Measurements from ENCODE around the gene CCL26.

CCL26 gene, protein sequence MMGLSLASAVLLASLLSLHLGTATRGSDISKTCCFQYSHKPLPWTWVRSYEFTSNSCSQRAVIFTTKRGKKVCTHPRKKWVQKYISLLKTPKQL

GRCh38 chr7:75772081-75773077, at the start of gene CCL26:
Gene CCL26, minus strand, starts transcription at chr7:75772211. Its CDS starts 35 bp downstream, at chr7:75772176.
- DNase-seq (ENCODE audit: low read depth), result no peak

DNA sequence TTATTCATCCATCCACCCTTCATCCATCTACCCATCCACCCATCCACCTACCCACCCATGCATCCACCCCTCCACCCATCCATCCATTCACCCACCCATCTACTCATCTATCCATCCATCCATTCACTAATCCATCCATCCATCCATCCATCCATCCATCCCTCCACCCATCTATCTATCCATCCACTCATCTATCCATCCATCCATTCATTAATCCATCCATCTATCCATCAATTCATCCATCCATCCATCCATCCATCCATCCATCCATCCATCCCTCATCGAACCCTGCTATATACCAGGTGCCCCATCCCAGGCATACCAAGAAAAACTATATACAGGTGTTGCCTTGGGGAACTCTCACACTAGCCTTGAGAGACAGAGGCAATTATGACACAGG, 48.7 kb upstream of the CCL26 start:
- no peak for DNase-seq (ENCODE audit: low read depth)

- DNase-seq (ENCODE audit: low read depth), result no peak
Observed at GRCh38 chr7:75819711-75820110, 47.7 kb upstream of the CCL26 start.

DNA sequence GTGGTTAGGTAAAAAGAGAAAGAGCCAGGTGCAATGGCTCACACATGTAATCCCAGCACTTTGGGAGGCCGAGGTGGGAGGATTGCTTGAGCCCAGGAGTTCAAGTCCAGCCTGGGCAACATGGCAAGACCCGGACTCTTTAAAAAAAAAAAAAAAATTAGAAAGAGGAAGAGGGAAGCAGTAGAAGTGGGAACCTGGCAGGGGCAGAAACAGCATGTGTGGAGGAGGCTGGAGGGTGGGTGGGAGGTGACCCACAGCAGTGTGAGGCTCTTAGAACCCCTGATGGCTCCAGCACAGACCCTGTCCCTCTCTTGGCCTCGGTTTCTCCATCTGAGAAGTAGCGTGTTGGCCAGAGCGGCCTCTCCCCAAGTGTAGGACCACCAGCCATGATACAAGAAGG, 46.5 kb upstream of the CCL26 start:
- no peak for DNase-seq (ENCODE audit: low read depth)

DNA sequence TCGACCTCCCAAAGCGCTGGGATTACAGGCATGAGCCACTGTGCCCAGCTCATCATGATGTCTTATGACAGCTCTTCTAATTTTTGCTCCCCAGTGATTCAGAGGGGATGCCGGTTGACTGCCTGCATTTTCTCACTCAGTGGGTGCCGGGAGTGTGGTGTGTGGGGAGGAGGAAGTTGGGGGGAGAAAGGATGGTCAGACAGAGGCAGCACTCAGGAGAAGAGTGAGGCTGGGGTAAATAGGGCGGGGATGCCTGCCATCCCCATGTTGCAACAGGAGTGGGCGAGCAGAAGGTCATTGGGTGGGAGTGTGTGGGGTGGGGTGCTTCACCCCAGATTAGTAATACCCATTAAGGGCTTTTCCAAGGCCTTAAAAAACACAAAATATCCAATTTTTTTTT, 45.1 kb upstream of the CCL26 start:
- DNase-seq (ENCODE audit: low read depth), result no peak

GRCh38 chr7:75815418-75816064, 43.5 kb upstream of the CCL26 start:
- no peak for DNase-seq (ENCODE audit: low read depth)

DNA sequence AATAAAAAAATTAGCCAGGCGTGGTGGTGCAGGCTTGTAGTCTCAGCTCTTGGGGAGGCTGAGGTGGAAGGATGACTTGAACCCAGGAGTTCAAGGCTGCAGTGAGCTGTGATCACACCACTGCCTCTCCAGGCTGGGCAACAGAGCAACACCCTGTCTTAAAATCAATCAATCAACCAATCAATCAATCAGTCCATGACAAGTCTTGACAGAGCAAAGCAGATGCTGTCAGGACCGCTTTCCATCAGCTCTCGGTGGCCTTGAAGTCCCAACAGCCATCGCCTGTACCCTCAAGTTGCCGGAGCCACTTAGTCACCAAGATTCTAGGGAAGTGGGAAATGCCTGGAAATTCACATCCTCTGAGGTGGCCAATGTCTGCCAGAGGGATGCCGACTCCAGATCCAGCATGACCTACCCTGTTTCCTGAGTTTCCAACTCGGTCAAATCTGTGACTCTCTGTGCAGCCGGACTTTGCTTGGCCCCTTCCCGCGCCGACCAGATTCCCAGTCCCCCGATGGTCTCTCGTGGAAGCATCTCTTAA, 42.5 kb upstream of the CCL26 start:
- DNase-seq (ENCODE audit: low read depth), result no peak

- DNase-seq (ENCODE audit: low read depth), result no peak
Observed at GRCh38 chr7:75813781-75814236, 41.8 kb upstream of the CCL26 start, which contains the start of gene CCL24. Gene CCL24, minus strand, starts transcription at chr7:75813806. Its CDS starts 91 bp downstream, at chr7:75813715.

- DNase-seq (ENCODE audit: low read depth), result no peak
Observed at GRCh38 chr7:75813084-75813483, 41.1 kb upstream of the CCL26 start.

GRCh38 chr7:75811894-75812678, 40.1 kb upstream of the CCL26 start:
- no peak for DNase-seq (ENCODE audit: low read depth)

DNA sequence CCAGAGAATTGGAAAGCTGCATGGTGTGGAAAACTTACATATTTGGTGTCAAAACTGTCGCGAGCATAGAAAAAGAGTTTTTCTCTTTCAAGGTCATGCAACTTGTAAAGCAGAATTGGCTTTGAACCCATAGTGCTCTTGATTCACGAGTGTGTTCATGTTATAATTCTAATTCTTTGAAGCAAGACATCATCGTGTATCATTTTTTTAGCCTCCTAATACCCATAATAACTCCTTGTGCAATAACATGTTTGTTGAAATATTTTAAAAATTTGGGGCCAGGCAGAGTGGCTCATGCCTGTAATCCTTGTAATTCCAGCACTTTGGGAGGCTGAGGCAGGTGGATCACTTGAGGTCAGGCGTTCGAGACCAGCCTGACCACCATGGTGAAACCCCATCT, 37.4 kb upstream of the CCL26 start:
- no peak for DNase-seq (ENCODE audit: low read depth)

- no peak for DNase-seq (ENCODE audit: low read depth)
Observed at GRCh38 chr7:75808106-75808505, 36.1 kb upstream of the CCL26 start.

- DNase-seq (ENCODE audit: low read depth), result no peak
Observed at GRCh38 chr7:75807452-75807851, 35.4 kb upstream of the CCL26 start.

- DNase-seq (ENCODE audit: low read depth), result no peak
Observed at GRCh38 chr7:75806560-75807307, 34.7 kb upstream of the CCL26 start.

DNA sequence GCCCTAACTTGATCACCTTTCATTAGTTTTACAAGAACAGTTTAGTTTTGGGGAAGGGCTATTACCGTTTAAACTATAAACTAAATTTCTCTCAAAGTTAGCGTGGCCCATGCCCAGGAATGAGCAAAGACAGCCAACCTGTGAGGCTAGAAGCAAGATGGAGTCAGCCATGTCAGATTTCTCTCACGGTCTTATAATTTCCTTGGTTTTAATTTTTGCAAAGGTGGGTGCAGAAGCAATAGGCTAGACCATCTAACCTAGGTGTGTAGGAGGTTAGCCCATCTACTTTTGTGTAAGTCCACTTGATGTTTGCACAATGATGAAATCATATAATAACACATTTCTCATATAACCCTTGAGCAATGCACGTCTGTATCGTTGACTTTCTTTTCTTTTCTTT, 32.7 kb upstream of the CCL26 start:
- no peak for DNase-seq (ENCODE audit: low read depth)

DNA sequence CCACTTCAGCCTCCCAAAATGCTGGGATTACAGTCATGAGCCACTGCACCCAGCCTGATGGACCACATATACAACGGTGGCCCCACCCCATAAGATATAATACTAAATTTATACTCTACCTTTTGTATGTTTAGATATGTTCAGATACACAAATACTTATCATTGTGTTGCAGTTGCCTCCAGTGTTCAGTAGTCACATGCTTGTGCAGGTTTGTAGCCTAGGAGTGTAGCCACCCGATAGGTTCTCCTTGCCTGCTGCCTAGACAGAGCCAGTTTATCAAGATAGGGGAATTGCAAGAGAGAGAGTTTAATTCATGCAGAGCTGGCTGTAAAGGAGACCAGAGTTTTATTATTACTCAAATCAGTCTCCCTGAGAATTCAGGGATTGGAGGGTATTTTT, 32.0 kb upstream of the CCL26 start:
- DNase-seq (ENCODE audit: low read depth), result no peak

DNA sequence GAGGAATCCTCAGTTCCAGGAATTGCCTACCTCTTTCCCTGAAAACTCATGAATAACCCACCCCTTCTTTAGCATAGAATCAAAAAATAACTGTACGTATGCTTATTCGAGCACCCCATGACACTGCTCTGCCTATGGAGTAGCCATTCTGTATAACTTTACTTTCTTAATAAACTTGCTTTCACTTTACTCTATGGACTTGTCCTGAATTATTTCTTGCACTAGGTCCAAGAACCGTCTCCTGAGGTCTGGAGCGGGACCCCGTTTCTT, 30.5 kb upstream of the CCL26 start:
- DNase-seq (ENCODE audit: low read depth), result no peak

DNA sequence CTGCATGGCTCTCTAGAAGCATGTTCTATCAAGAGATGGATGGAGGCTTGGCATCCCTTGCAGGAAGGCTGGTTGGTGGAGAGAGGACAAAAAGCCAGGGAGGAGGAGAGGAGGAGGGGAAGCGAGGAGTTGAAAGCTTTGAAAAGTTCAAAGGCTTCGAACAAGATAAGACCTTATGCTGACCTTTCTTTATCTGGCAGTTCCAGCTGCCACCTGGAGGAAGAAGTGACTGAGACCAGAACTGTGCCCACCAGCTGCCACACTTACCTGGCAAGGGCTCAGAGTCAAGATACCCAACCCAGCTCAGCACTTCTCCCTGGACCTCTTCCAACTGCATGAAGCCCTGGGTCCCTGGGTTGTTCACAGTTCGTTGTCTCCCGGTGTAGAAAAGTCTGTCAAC, 26.8 kb upstream of the CCL26 start:
- DNase-seq (ENCODE audit: low read depth), result no peak

GRCh38 chr7:75796420-75796819, 24.4 kb upstream of the CCL26 start:
- no peak for DNase-seq (ENCODE audit: low read depth)

DNA sequence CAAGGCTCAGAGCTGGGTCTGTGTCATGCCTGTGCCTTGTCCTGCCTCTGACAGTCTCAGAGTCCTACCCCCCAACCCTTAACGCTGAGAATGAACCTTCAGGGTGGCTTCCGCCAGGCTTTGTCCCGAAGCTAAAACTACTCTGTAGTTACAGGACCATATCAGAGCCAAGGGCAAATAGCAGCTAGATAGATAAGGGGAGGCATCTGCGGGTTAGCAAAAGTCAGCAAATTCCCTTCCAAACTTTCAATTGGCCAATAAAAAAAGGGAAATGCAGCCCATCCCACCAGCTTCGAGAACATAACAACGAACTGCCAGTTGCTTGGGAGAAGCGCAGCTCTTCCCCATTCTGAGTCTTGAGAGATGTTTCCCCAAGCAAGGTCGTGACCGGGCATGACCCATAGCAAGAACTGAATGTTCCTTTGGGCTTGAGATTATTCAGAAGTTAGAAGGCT, 23.8 kb upstream of the CCL26 start:
- DNase-seq (ENCODE audit: low read depth), result no peak

GRCh38 chr7:75793676-75794075, 21.7 kb upstream of the CCL26 start:
- no peak for DNase-seq (ENCODE audit: low read depth)

Data from T-helper 22 cell (primary cell).